OCI-LY3 (cell line): Measurements from ENCODE around the gene VLDLR.

ENCODE experiments used
- H2AFZ ChIP-seq: fragments of 200-600, 300-600 bp; shearing (Covaris generic); 2 replicates; pipeline ENCODE4 v1.6.0; 2014; ENCODE audit warnings: antibody characterized with exemption, low read depth, low read length
- H3K27ac ChIP-seq: fragments of 200-600, 300-600 bp; sonication (generic); 2 replicates; pipeline ENCODE4 v1.5.1; 2014; ENCODE audit warnings: mild to moderate bottlenecking, low read length, moderate library complexity, mixed read lengths
- H3K27me3 ChIP-seq: fragments of 200-600, 300-600 bp; sonication (generic); 2 replicates; pipeline ENCODE4 v1.6.1; 2014; ENCODE audit warnings: low read depth, low read length, mixed read lengths
- H3K36me3 ChIP-seq: fragments of 200-600, 300-600 bp; sonication (generic); replicated peaks from 2 replicates; pipeline ENCODE3; 2014; ENCODE audit warnings: low read depth, low read length, mixed read lengths
- H3K4me1 ChIP-seq: fragments of 300-600, 200-600 bp; sonication (generic); 2 replicates; pipeline ENCODE4 v1.6.1; 2014; ENCODE audit warnings: low read length, mixed read lengths
- H3K4me2 ChIP-seq: fragments of 200-600, 300-600 bp; sonication (generic); 2 replicates; pipeline ENCODE4 v1.6.1; 2014; ENCODE audit warnings: low read length, mixed read lengths
- H3K4me3 ChIP-seq: fragments of 300-600, 200-600 bp; sonication (generic); 2 replicates; pipeline ENCODE4 v1.5.1; 2014; ENCODE audit warnings: antibody characterized with exemption, mild to moderate bottlenecking, low read length, moderate library complexity
- H3K79me2 ChIP-seq: fragments of 300-600, 200-600 bp; shearing (Covaris generic); 2 replicates; pipeline ENCODE4 v1.6.1; 2014; ENCODE audit warnings: mild to moderate bottlenecking, low read length, mixed read lengths
- H3K9ac ChIP-seq: fragments of 300-600, 200-600 bp; shearing (Covaris generic); 2 replicates; pipeline ENCODE4 v1.6.0; 2014; ENCODE audit warnings: mild to moderate bottlenecking, low read length, moderate library complexity
- H3K9me3 ChIP-seq: fragments of 200-600, 300-600 bp; shearing (Covaris generic); 2 replicates; pipeline ENCODE4 v1.6.1; 2014; ENCODE audit warnings: low read length, mixed read lengths; ENCODE audit not compliant: insufficient read depth
- H4K20me1 ChIP-seq: fragments of 200-600, 300-600 bp; sonication (generic); 2 replicates; pipeline ENCODE4 v1.6.1; 2016; ENCODE audit warnings: low read length, mixed read lengths; ENCODE audit not compliant: insufficient read depth
- CTCF ChIP-seq: fragments of 200-600, 300-600 bp; sonication (generic); IDR thresholded peaks from 2 replicates; pipeline ENCODE4 v1.5.1; 2014; ENCODE audit warnings: antibody characterized with exemption, low read length, low read depth
- EZH2phosphoT487 ChIP-seq: fragments of 200-600 bp; shearing (Covaris generic); IDR thresholded peaks from 2 replicates; pipeline ENCODE4 v1.6.1; 2018; ENCODE audit warnings: antibody characterized with exemption, mixed run types, low read depth

Gene VLDLR

DNA sequence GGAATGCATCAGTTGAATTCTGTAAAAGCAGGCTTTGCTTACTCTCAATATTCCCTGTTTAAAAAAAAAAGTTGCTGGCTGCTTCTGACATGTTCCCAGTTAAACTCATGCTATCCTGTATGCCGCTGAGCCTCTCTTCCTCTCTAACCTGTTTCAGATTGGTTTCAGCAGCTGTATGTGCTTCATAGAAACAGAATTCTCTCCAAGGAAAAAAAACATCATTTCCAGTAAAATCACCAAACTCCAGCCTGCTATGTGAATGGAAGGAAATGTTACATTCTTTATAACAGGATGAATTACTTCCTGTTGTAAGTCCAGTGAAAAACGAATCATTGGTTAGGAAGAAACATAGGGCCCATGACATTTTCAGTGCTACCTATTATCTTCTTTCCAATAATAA, 70.0 kb downstream of the VLDLR start:
- Histone ChIP-seq H3K36me3 (no peaks in the 10 kb centered on the region), H3K27me3 (no peaks in the 10 kb centered on the region), H3K9me3 (no peaks in the 10 kb centered on the region), H3K79me2 (no peaks in the 10 kb centered on the region), H3K4me1 (no peaks in the 10 kb centered on the region), H4K20me1 (no peaks in the 10 kb centered on the region), H3K4me2 (no peak overlapping the region), H3K9ac (no peak overlapping the region), H3K4me3 (no peak overlapping the region), H2AFZ (no peak overlapping the region), H3K27ac (no peak overlapping the region)
- TF ChIP-seq EZH2phosphoT487 (no peak), CTCF (no peak)

DNA sequence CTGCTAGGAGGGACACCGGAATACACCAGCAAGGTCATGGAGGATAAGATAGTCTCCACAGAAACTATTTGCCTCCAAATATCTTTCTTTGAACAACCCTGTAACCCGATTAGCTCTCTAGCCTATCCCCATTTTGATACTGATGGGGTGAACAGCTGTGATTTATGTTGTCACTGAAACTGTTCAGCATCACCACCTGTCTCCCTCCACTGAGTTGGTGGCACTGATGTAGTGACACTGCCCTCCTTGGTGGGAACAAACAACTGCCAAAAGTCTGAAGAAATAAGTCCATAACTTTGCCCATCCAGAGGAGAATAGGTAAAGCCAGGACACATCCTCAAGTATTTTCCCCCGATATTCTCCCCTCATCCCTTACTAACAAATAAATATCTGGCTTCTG, 71.5 kb downstream of the VLDLR start:
- Histone ChIP-seq H3K4me3 (no peak overlapping the region), H3K9me3 (no peaks in the 10 kb centered on the region), H4K20me1 (no peaks in the 10 kb centered on the region), H3K4me2 (no peak overlapping the region), H3K27me3 (no peaks in the 10 kb centered on the region), H3K9ac (no peak overlapping the region), H2AFZ (no peak overlapping the region), H3K79me2 (no peaks in the 10 kb centered on the region), H3K36me3 (no peaks in the 10 kb centered on the region), H3K27ac (no peak overlapping the region), H3K4me1 (no peaks in the 10 kb centered on the region)
- no peak; the same call in 1 of the 2 replicates for TF ChIP-seq CTCF

DNA sequence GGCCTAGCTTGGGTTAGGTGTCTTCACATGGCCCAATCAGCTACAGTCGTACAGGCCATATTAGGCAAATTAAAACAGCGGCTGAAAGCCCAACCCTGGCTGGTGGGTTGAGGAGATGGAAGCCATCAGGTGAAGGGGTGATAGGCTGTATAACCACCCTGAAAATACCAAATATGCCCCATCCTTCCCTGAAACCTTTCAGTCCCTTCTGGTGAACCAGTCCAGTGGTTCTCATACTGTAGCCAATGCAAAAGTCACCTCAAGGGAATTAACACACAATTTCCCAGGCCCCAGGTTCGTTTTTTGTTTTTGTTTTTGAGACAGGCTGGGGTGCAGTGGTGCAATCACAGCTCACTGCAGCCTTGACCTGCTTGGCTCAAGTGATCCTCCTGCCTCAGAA, 75.9 kb downstream of the VLDLR start:
- Histone ChIP-seq H3K4me1 (no peaks in the 10 kb centered on the region), H3K9me3 (no peaks in the 10 kb centered on the region), H3K4me3 (no peak overlapping the region), H2AFZ (no peak overlapping the region), H3K36me3 (no peaks in the 10 kb centered on the region), H3K27me3 (no peaks in the 10 kb centered on the region), H4K20me1 (no peaks in the 10 kb centered on the region), H3K4me2 (no peak overlapping the region), H3K27ac (no peak overlapping the region), H3K9ac (no peak overlapping the region), H3K79me2 (no peaks in the 10 kb centered on the region)
- TF ChIP-seq CTCF: no peak
- no peak for TF ChIP-seq EZH2phosphoT487

DNA sequence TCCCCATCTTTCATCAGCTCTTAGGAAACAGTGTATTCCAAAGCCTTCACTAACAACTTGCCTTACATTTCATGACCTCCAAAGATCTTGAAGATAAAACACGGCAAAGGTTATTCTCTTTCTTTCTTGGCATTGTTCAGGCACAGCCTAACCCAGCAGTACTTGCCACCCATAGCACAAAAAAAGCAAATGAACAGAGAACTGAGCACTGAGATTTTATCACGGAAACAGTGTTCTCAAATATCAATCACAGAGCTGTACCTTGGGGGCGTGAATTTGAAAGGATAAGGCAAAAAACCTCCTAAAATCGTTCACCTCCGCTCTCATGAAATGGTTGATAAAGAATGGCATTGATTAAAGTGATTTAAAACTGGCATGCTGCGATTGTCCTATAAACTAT, 78.8 kb downstream of the VLDLR start:
- Histone ChIP-seq H3K4me2 (no peak overlapping the region), H3K9ac (no peak overlapping the region), H3K4me3 (no peak overlapping the region), H3K4me1 (no peaks in the 10 kb centered on the region), H3K36me3 (no peaks in the 10 kb centered on the region), H3K27me3 (no peaks in the 10 kb centered on the region), H4K20me1 (no peaks in the 10 kb centered on the region), H2AFZ (no peak overlapping the region), H3K79me2 (no peaks in the 10 kb centered on the region), H3K27ac (no peak overlapping the region), H3K9me3 (no peaks in the 10 kb centered on the region)
- TF ChIP-seq CTCF (no peak), EZH2phosphoT487 (no peak)
